ENCODE results near the gene POLR3G. TPM values are rescaled to one million over a fixed set of nuclear protein-coding genes. Genes with fewer than 3 reads are reported as not detected.

The POLR3G gene
- total RNA-seq, 1 experiment from 2014 or later, result 4.4 TPM

GRCh38 chr5:90555666-90556065 lies 81.0 kb downstream of the POLR3G start:
- intact Hi-C loops (cut with micrococcal nuclease; ENCODE audit: unreplicated experiment), result loop anchor here (2.0 kb wide), 1 partner anchor 27 kb away; the partner anchor contains the start of gene LYSMD3
- ChIA-PET POLR2A (ENCODE audit: unreplicated experiment) (no interaction called here), CTCF (no interaction called here)
- H3K36me3 ChIP-seq (ENCODE audit: low read depth), result no peaks in the 10 kb centered on the region
- no peak overlapping the region for H3K27ac ChIP-seq
- TF ChIP-seq EZH2 (IDR thresholded peaks at IDR 0.05; ENCODE audit: low read depth), result no peak
- TF ChIP-seq, protein P1, sequence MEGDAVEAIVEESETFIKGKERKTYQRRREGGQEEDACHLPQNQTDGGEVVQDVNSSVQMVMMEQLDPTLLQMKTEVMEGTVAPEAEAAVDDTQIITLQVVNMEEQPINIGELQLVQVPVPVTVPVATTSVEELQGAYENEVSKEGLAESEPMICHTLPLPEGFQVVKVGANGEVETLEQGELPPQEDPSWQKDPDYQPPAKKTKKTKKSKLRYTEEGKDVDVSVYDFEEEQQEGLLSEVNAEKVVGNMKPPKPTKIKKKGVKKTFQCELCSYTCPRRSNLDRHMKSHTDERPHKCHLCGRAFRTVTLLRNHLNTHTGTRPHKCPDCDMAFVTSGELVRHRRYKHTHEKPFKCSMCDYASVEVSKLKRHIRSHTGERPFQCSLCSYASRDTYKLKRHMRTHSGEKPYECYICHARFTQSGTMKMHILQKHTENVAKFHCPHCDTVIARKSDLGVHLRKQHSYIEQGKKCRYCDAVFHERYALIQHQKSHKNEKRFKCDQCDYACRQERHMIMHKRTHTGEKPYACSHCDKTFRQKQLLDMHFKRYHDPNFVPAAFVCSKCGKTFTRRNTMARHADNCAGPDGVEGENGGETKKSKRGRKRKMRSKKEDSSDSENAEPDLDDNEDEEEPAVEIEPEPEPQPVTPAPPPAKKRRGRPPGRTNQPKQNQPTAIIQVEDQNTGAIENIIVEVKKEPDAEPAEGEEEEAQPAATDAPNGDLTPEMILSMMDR (conservative IDR thresholded peaks at IDR 0.05), result no peak
- H3K9me2 ChIP-seq (ENCODE audit: insufficient read depth), result no peaks in the 10 kb centered on the region
- no peaks in the 10 kb centered on the region for H3F3A ChIP-seq (ENCODE audit: insufficient read depth, low read depth)
- no peak overlapping the region for H3K4me3 ChIP-seq
- H3K79me2 ChIP-seq (ENCODE audit: low read depth), result no peaks in the 10 kb centered on the region
- no TSS peak for BruUV-seq (replicated peaks)
- H3K27me3 ChIP-seq (ENCODE audit: insufficient read depth, low read depth), result peaks cover 69% of the 10 kb centered on the region
- H2AFZ ChIP-seq, result no peak overlapping the region
- H3K4me1 ChIP-seq (replicated peaks; ENCODE audit: insufficient read depth), result 0 out of 2 replicates have a peak, but pooled peaks cover 4% of the 10 kb centered on the region
- no peaks in the 10 kb centered on the region for H3K9me3 ChIP-seq (ENCODE audit: insufficient read depth, low read depth)
- H3K4me2 ChIP-seq, result no peak overlapping the region
- DNase-seq, result no peak
- H4K20me1 ChIP-seq (ENCODE audit: insufficient read depth), result no peaks in the 10 kb centered on the region

DNA sequence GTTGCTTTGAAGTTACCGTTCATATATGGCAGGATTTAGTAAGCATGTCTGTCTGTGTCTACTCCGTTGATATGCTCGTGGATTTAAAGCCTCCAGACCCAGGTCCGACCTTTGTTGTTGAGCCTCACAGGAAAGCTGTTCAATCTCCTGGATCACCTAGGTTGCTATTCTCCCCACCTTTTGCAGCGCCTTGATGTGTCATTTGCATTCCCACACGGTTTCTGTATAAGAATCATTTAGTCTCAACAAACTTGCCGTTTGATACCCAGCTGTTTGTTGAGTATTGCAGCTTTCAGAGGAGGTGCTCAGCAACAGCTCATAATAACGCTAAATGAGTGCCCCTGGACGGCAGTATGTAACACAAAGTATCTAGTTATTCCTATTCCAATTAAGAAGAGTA lies 82.7 kb downstream of the POLR3G start:
- no peak for DNase-seq

GRCh38 chr5:90557871-90558270 lies 83.2 kb downstream of the POLR3G start:
- H3K9me3 ChIP-seq (ENCODE audit: insufficient read depth, low read depth), result no peaks in the 10 kb centered on the region
- H3F3A ChIP-seq (ENCODE audit: insufficient read depth, low read depth), result no peaks in the 10 kb centered on the region
- intact Hi-C loops (cut with micrococcal nuclease; ENCODE audit: unreplicated experiment), result loop anchor here (2.0 kb wide), 1 partner anchor 29 kb away; the partner anchor contains the start of gene LYSMD3
- peak overlapping the region; percentile 79 for H2AFZ ChIP-seq
- peaks cover 50% of the 10 kb centered on the region for H3K27me3 ChIP-seq (ENCODE audit: insufficient read depth, low read depth)
- no peaks in the 10 kb centered on the region for H3K36me3 ChIP-seq (ENCODE audit: low read depth)
- no peak overlapping the region for H3K27ac ChIP-seq
- H4K20me1 ChIP-seq (ENCODE audit: insufficient read depth), result no peaks in the 10 kb centered on the region
- BruUV-seq (replicated peaks), result no TSS peak
- peak overlapping the region; percentile 87 for H3K4me2 ChIP-seq
- no peaks in the 10 kb centered on the region for H3K79me2 ChIP-seq (ENCODE audit: low read depth)
- H3K9me2 ChIP-seq (ENCODE audit: insufficient read depth), result no peaks in the 10 kb centered on the region
- H3K4me3 ChIP-seq, result peak overlapping the region; percentile 54
- POLR2A ChIA-PET (ENCODE audit: unreplicated experiment), result no interaction called here
- CTCF ChIA-PET, result no interaction called here
- TF ChIP-seq, protein P1 (conservative IDR thresholded peaks at IDR 0.05), result no peak
- TF ChIP-seq EZH2 (IDR thresholded peaks at IDR 0.05; ENCODE audit: low read depth), result no peak
- H3K4me1 ChIP-seq (replicated peaks; ENCODE audit: insufficient read depth), result 0 out of 2 replicates have a peak, but pooled peaks cover 4% of the 10 kb centered on the region
- DNase-seq, result no peak

More for the DNA sequence above, 82.7 kb downstream of the POLR3G start:
- peaks cover 55% of the 10 kb centered on the region for H3K27me3 ChIP-seq (ENCODE audit: insufficient read depth, low read depth)
- peak overlapping the region; percentile 87; the same call in 1 of the 2 replicates for H3K4me2 ChIP-seq
- no peaks in the 10 kb centered on the region for H4K20me1 ChIP-seq (ENCODE audit: insufficient read depth)
- H3K27ac ChIP-seq, result no peak overlapping the region
- no peaks in the 10 kb centered on the region for H3K79me2 ChIP-seq (ENCODE audit: low read depth)
- CTCF ChIA-PET, result interaction anchor here (0.5 kb wide), 1 partner anchor 740 kb away, joined by 4 read pairs; no protein-coding TSS in a partner anchor
- no peaks in the 10 kb centered on the region for H3K9me2 ChIP-seq (ENCODE audit: insufficient read depth)
- no peaks in the 10 kb centered on the region for H3K9me3 ChIP-seq (ENCODE audit: insufficient read depth, low read depth)
- H3F3A ChIP-seq (ENCODE audit: insufficient read depth, low read depth), result no peaks in the 10 kb centered on the region
- no peaks in the 10 kb centered on the region for H3K36me3 ChIP-seq (ENCODE audit: low read depth)
- no TSS peak for BruUV-seq (replicated peaks)
- peak overlapping the region; percentile 54; the same call in 1 of the 2 replicates for H3K4me3 ChIP-seq
- no peak overlapping the region for H2AFZ ChIP-seq
- POLR2A ChIA-PET (ENCODE audit: unreplicated experiment), result no interaction called here
- intact Hi-C loops (cut with micrococcal nuclease; ENCODE audit: unreplicated experiment), result loop anchor here (2.0 kb wide), 1 partner anchor 29 kb away; the partner anchor contains the start of gene LYSMD3
- H3K4me1 ChIP-seq (replicated peaks; ENCODE audit: insufficient read depth), result 0 out of 2 replicates have a peak, but pooled peaks cover 4% of the 10 kb centered on the region
- TF ChIP-seq, protein P1 (conservative IDR thresholded peaks at IDR 0.05), result no peak
- TF ChIP-seq EZH2 (IDR thresholded peaks at IDR 0.05; ENCODE audit: low read depth), result no peak

Measured in PC-9 (cell line).